H1 (cell line): ENCODE results near the gene PABPC1L. TPM values are rescaled to one million over a fixed set of nuclear protein-coding genes. Genes with fewer than 3 reads are reported as not detected.

Experiments
- CTCF ChIA-PET: fragments of 300-600 bp; sonication (Branson Sonifier 250); formaldehyde crosslinking; loops from one replicate; lab custom pipeline; 2021; ENCODE audit not compliant: partially characterized antibody; lab: Charles Lee
- POLR2A ChIA-PET: fragments of 300-600 bp; sonication (Branson Sonifier 250); formaldehyde crosslinking; loops from one replicate; lab custom pipeline; 2021; ENCODE audit warnings: inconsistent platforms; ENCODE audit not compliant: partially characterized antibody; lab: Charles Lee
- DNase-seq, 2 experiments: peaks; one replicate each; pipeline versions ENCODE4 v3.0.0 to v3.0.0-alpha.2; 2010 to 2022; ENCODE audit warnings: low spot score in 2 of 2, low read depth in 1 of 2, mixed read lengths in 1 of 2
- FAIRE-seq: peaks from 2 replicates; lab custom pipeline; 2011; peaks lifted over from hg19 to GRCh38; lab: Jason Lieb, UNC
- H2AFZ ChIP-seq: 2 replicates; pipeline ENCODE4 v1.8.1; 2012; ENCODE audit warnings: low read length, inconsistent platforms
- H2AK5ac ChIP-seq: 2 replicates; pipeline ENCODE4 v1.6.1; 2013; ENCODE audit warnings: low read depth, low read length
- H2BK120ac ChIP-seq: replicated peaks from 2 replicates; pipeline ENCODE3; 2013; ENCODE audit warnings: low read depth, low read length, inconsistent platforms
- H2BK12ac ChIP-seq: 2 replicates; pipeline ENCODE4 v1.6.1; 2013; ENCODE audit warnings: low read depth, low read length
- H2BK15ac ChIP-seq: 2 replicates; pipeline ENCODE4 v1.6.1; 2013; ENCODE audit warnings: low read length
- H2BK20ac ChIP-seq: 2 replicates; pipeline ENCODE4 v1.6.1; 2013; ENCODE audit warnings: low read length
- H2BK5ac ChIP-seq: 2 replicates; pipeline ENCODE4 v1.6.1; 2013; ENCODE audit warnings: low read depth, low read length
- H3K14ac ChIP-seq: 2 replicates; pipeline ENCODE4 v1.6.1; 2013; ENCODE audit warnings: inconsistent platforms; ENCODE audit not compliant: insufficient read length
- H3K18ac ChIP-seq: 2 replicates; pipeline ENCODE4 v1.6.1; 2013; ENCODE audit warnings: low read length; ENCODE audit errors: extremely low read depth
- H3K23ac ChIP-seq: 2 replicates; pipeline ENCODE4 v1.6.1; 2013; ENCODE audit warnings: inconsistent platforms; ENCODE audit not compliant: insufficient read length
- H3K23me2 ChIP-seq: 2 replicates; pipeline ENCODE4 v1.6.1; 2013; ENCODE audit warnings: low read depth, low read length
- H3K27ac ChIP-seq: 2 replicates; pipeline ENCODE4 v1.6.1; 2011; ENCODE audit warnings: low read depth, low read length, inconsistent platforms
- H3K27me3 ChIP-seq, 4 experiments: replicated peaks in 1 of 4; 1 replicate in 1 of 4; 2 replicates in 3 of 4; pipeline versions ENCODE4 v1.6.1 to v1.8.1; 2011 to 2013; ENCODE audit warnings: low read length in 3 of 4, mild to moderate bottlenecking in 3 of 4, inconsistent platforms in 2 of 4, mixed read lengths in 2 of 4, moderate library complexity in 1 of 4; ENCODE audit not compliant: control insufficient read depth in 3 of 4, insufficient read depth in 3 of 4; ENCODE audit errors: extremely low read depth in 1 of 4
- H3K36me3 ChIP-seq, 4 experiments: 2 replicates each; pipeline versions ENCODE4 v1.6.1 to v1.8.1; 2011 to 2013; ENCODE audit warnings: mild to moderate bottlenecking in 4 of 4, low read length in 3 of 4, moderate library complexity in 2 of 4, control low read depth in 1 of 4, inconsistent platforms in 1 of 4; ENCODE audit not compliant: insufficient read depth in 4 of 4, control insufficient read depth in 2 of 4
- H3K4ac ChIP-seq: replicated peaks from 2 replicates; pipeline ENCODE3; 2013; ENCODE audit warnings: low read length, low read depth, mixed read lengths, inconsistent platforms; ENCODE audit not compliant: insufficient read length
- H3K4me1 ChIP-seq, 4 experiments: replicated peaks in 1 of 4; 1 replicate in 1 of 4; 2 replicates in 3 of 4; pipeline versions ENCODE4 v1.6.1 to v1.8.1; 2011 to 2013; ENCODE audit warnings: low read length in 3 of 4, inconsistent platforms in 2 of 4, mixed read lengths in 1 of 4; ENCODE audit not compliant: insufficient read depth in 4 of 4, control insufficient read depth in 3 of 4
- H3K4me2 ChIP-seq, 2 experiments: 2 replicates each; pipeline versions ENCODE4 v1.6.1 to v1.8.1; 2011 to 2013; ENCODE audit warnings: low read depth in 2 of 2, low read length in 2 of 2, control low read depth in 1 of 2, inconsistent platforms in 1 of 2, mild to moderate bottlenecking in 1 of 2; ENCODE audit not compliant: insufficient read depth in 1 of 2
- H3K4me3 ChIP-seq, 4 experiments: fragments of 200-600, 300-600 bp in 1 of 4; sonication (generic), shearing (Covaris generic), sonication (Bioruptor Twin) in 1 of 4; 2 replicates each; pipeline versions ENCODE4 v1.5.1 to v1.8.1; 2011 to 2016; ENCODE audit warnings: low read length in 4 of 4, low read depth in 3 of 4, control low read depth in 2 of 4, inconsistent platforms in 2 of 4, mild to moderate bottlenecking in 2 of 4, mixed read lengths in 1 of 4, moderate library complexity in 1 of 4; ENCODE audit not compliant: insufficient read depth in 2 of 4; ENCODE audit errors: extremely low read depth in 1 of 4
- H3K56ac ChIP-seq: replicated peaks from 2 replicates; pipeline ENCODE3; 2013; ENCODE audit warnings: low read depth, mild to moderate bottlenecking, mixed read lengths, low read length, inconsistent platforms; ENCODE audit not compliant: insufficient read length
- H3K79me1 ChIP-seq: 2 replicates; pipeline ENCODE4 v1.6.1; 2013; ENCODE audit warnings: low read depth, low read length, control low read depth
- H3K79me2 ChIP-seq, 2 experiments: 2 replicates each; pipeline versions ENCODE4 v1.6.1 to v1.8.1; 2012 to 2013; ENCODE audit warnings: low read length in 2 of 2, mild to moderate bottlenecking in 2 of 2, inconsistent platforms in 1 of 2; ENCODE audit not compliant: insufficient read depth in 2 of 2, control insufficient read depth in 1 of 2
- H3K9ac ChIP-seq, 4 experiments: replicated peaks in 1 of 4; 1 replicate in 1 of 4; 2 replicates in 3 of 4; pipeline versions ENCODE4 v1.6.1 to v1.8.1; 2011 to 2013; ENCODE audit warnings: low read depth in 3 of 4, low read length in 3 of 4, control low read depth in 2 of 4, mild to moderate bottlenecking in 2 of 4, moderate library complexity in 2 of 4, inconsistent platforms in 1 of 4; ENCODE audit errors: extremely low read depth in 1 of 4
- H3K9me3 ChIP-seq, 2 experiments: 2 replicates each; pipeline versions ENCODE4 v1.6.1 to v1.8.1; 2012 to 2013; ENCODE audit warnings: mild to moderate bottlenecking in 2 of 2, moderate library complexity in 2 of 2, control low read depth in 1 of 2, inconsistent platforms in 1 of 2, low read depth in 1 of 2, low read length in 1 of 2, mixed read lengths in 1 of 2; ENCODE audit not compliant: insufficient read depth in 2 of 2
- H4K20me1 ChIP-seq, 2 experiments: replicated peaks in 1 of 2; 2 replicates each; pipeline versions ENCODE3 to v1.8.1; 2011 to 2013; ENCODE audit warnings: inconsistent platforms in 2 of 2, low read length in 2 of 2, mild to moderate bottlenecking in 1 of 2; ENCODE audit not compliant: insufficient read depth in 2 of 2, control insufficient read depth in 1 of 2
- H4K5ac ChIP-seq: 2 replicates; pipeline ENCODE4 v1.6.1; 2013; ENCODE audit warnings: low read length, low read depth, mixed read lengths, inconsistent platforms; ENCODE audit not compliant: insufficient read length
- H4K8ac ChIP-seq: 2 replicates; pipeline ENCODE4 v1.8.0; 2013; ENCODE audit warnings: mild to moderate bottlenecking, moderate library complexity, low read length, inconsistent platforms; ENCODE audit not compliant: insufficient read depth; ENCODE audit errors: extremely low read depth
- H4K91ac ChIP-seq: replicated peaks from 2 replicates; pipeline ENCODE3; 2013; ENCODE audit warnings: low read length, mixed read lengths, inconsistent platforms; ENCODE audit not compliant: insufficient read length
- BACH1 ChIP-seq: IDR thresholded peaks from 2 replicates; pipeline ENCODE4 v1.6.1; 2012; ENCODE audit warnings: low read length, improper control_type of control experiment
- BRCA1 ChIP-seq: IDR thresholded peaks from 2 replicates; pipeline ENCODE4 v1.6.1; 2012; ENCODE audit warnings: low read depth, low read length, improper control_type of control experiment
- EP300 ChIP-seq, 2 experiments: IDR thresholded peaks; 1 replicate in 1 of 2; 2 replicates in 1 of 2; pipeline ENCODE4 v1.6.1; 2011 to 2012; ENCODE audit warnings: low read depth in 2 of 2, low read length in 2 of 2, mild to moderate bottlenecking in 2 of 2, borderline replicate concordance in 1 of 2, inconsistent platforms in 1 of 2, moderate library complexity in 1 of 2
- MAFK ChIP-seq: IDR thresholded peaks from 2 replicates; pipeline ENCODE4 v1.6.1; 2012; ENCODE audit warnings: low read depth, mild to moderate bottlenecking, improper control_type of control experiment, low read length
- NANOG ChIP-seq: IDR thresholded peaks from 2 replicates; pipeline ENCODE4 v1.6.1; 2011; ENCODE audit warnings: low read length, low read depth, mild to moderate bottlenecking, inconsistent platforms; ENCODE audit not compliant: insufficient read depth, poor library complexity, severe bottlenecking
- NRF1 ChIP-seq: IDR thresholded peaks from 2 replicates; pipeline ENCODE4 v1.6.1; 2011; ENCODE audit warnings: mild to moderate bottlenecking, low read depth, low read length, improper control_type of control experiment
- PHF8 ChIP-seq: fragments of 200-600 bp; sonication (generic); conservative IDR thresholded peaks from 2 replicates; pipeline ENCODE4 v1.7.1; 2012; ENCODE audit warnings: low read depth, mild to moderate bottlenecking, inconsistent platforms, low read length, moderate library complexity
- POU5F1 ChIP-seq: IDR thresholded peaks from 2 replicates; pipeline ENCODE4 v1.6.1; 2011; ENCODE audit warnings: low read depth, mild to moderate bottlenecking, low read length, moderate library complexity
- SIX5 ChIP-seq: IDR thresholded peaks from 2 replicates; pipeline ENCODE4 v1.6.1; 2011; ENCODE audit warnings: mild to moderate bottlenecking, low read depth, low read length
- SRF ChIP-seq: IDR thresholded peaks from 2 replicates; pipeline ENCODE4 v1.6.1; 2011; ENCODE audit warnings: mild to moderate bottlenecking, low read depth, low read length, moderate library complexity
- TBP ChIP-seq: IDR thresholded peaks from 2 replicates; pipeline ENCODE4 v1.6.1; 2011; ENCODE audit warnings: low read depth, low read length, improper control_type of control experiment
- TEAD4 ChIP-seq: IDR thresholded peaks from 2 replicates; pipeline ENCODE4 v1.6.1; 2012; ENCODE audit warnings: low read depth, low read length, inconsistent platforms, mixed read lengths
- WGBS, 2 experiments: shearing (Covaris generic) in 1 of 2; methylation state at CpG; one replicate each; pipeline versions ENCODE4 v1.1.6 to v1.1.7; 2013 to 2015; ENCODE audit warnings: low lambda C conversion rate in 2 of 2, mixed read lengths in 2 of 2, inconsistent platforms in 1 of 2, low coverage in 1 of 2, missing lambda C conversion rate in 1 of 2; ENCODE audit not compliant: insufficient replicate concordance in 2 of 2, insufficient coverage in 1 of 2, insufficient read length in 1 of 2; ENCODE audit errors: extremely low coverage in 1 of 2, missing lambda C conversion rate in 1 of 2; 5-methylcytosine and 5-hydroxymethylcytosine counted together
- polyA plus RNA-seq, 7 experiments: library from polyadenylated mRNA; depleted of rRNA in 3 of 7; stranded (reverse) in 5 of 7; unstranded in 2 of 7; fragments of >200 nt in 5 of 7; fragments of 200-250 nt in 2 of 7; gene quantifications; 1 replicate in 5 of 7; 2 replicates in 1 of 7; 4 replicates in 1 of 7; pipeline versions ENCODE4 v1.2.1 to v1.2.3, GENCODE V29; 2011 to 2013; ENCODE audit warnings: missing spikeins in 2 of 7, mixed read lengths in 2 of 7
- total RNA-seq: library from RNA; stranded (reverse); fragmentation: NEBNext Ultra II Directional; extraction: Animal tissue kit (Norgen Biotek cat#: 25700); gene quantifications from 2 replicates; pipeline ENCODE4 v1.2.1, GENCODE V29; 2021
- TF ChIP-seq, protein P1 (sequence below): IDR thresholded peaks from 2 replicates; pipeline ENCODE4 v1.6.1; 2012; ENCODE audit warnings: inconsistent platforms

The PABPC1L gene
- total and polyA plus RNA-seq, 2 of the 8 experiments (the other 6 are each of a cell fraction or from before 2014, with no cell fraction given), result 61.1 to 108 TPM

DNA sequence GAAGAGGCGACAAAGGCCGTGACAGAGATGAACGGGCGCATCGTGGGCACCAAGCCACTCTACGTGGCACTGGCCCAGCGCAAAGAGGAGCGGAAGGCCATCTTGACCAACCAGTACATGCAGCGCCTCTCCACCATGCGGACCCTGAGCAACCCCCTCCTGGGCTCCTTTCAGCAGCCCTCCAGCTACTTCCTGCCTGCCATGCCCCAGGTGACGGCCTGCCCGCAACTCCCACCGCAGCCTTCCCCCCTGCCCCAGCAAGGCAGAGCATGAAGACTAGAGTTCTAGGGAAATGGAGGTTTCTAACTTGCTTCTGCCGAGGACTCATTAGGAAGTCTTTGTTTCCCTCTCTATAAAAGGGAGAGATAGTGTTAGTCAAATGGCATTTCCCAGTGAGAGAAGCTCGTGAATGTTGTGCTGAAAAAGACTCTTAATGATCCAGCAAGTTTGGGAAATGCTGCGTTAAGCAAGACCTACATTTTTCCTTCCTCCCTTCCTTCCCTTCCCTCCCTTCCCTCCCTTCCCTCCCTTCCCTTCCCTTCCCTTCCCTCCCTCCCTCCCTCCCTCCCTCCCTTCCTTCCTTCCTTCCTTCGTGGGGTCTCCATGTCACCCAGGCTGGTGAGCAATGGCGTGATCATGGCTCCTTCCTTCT lies 20.8 kb downstream of the PABPC1L start:
- H3K4ac ChIP-seq, result no peak overlapping the region
- no peak overlapping the region for H2BK12ac ChIP-seq
- no peak overlapping the region for H3K27ac ChIP-seq
- no peaks in the 10 kb centered on the region for H3K4me1 ChIP-seq
- H3K27me3 ChIP-seq, result no peaks in the 10 kb centered on the region
- no peak overlapping the region for H4K8ac ChIP-seq
- H3K9me3 ChIP-seq, result no peaks in the 10 kb centered on the region
- no peak overlapping the region for H4K5ac ChIP-seq
- H3K18ac ChIP-seq, result no peak overlapping the region
- 89% methylated on average over 18 of the region's 18 CpGs; no CpG with 5 or more reads in 1 of the 2 experiments for WGBS, 2 experiments
- no peak overlapping the region for H3K56ac ChIP-seq
- no peak for DNase-seq
- H3K23ac ChIP-seq, result no peak overlapping the region
- no peak overlapping the region for H2AFZ ChIP-seq
- H4K91ac ChIP-seq, result no peak overlapping the region
- FAIRE-seq, result no peak
- H3K4me3 ChIP-seq, result no peak overlapping the region
- no peaks in the 10 kb centered on the region for H3K79me2 ChIP-seq
- H3K79me1 ChIP-seq, result no peaks in the 10 kb centered on the region; the same call in 1 of the 2 replicates
- ChIA-PET POLR2A (interaction anchor here (1.0 to 4.9 kb wide), 6 partner anchors 9 to 16 kb away, joined by 3 to 27 read pairs (median 6); no protein-coding TSS in a partner anchor), CTCF (interaction anchor here (0.7 kb wide), 1 partner anchor 16 kb away, joined by 3 read pairs; no protein-coding TSS in a partner anchor)
- no peak overlapping the region for H2BK15ac ChIP-seq
- no peak overlapping the region for H2AK5ac ChIP-seq
- H3K23me2 ChIP-seq, result no peaks in the 10 kb centered on the region
- no peak overlapping the region for H2BK120ac ChIP-seq
- H4K20me1 ChIP-seq, result peaks cover 0 to 5% of the 10 kb centered on the region in 2 experiments
- H2BK5ac ChIP-seq, result no peak overlapping the region
- H2BK20ac ChIP-seq, result no peak overlapping the region
- H3K36me3 ChIP-seq, result peaks cover 9 to 49% (median 30%) of the 10 kb centered on the region in 4 experiments
- H3K4me2 ChIP-seq, result no peak overlapping the region
- H3K14ac ChIP-seq, result no peak overlapping the region
- no peak overlapping the region for H3K9ac ChIP-seq
- TF ChIP-seq, protein P1, sequence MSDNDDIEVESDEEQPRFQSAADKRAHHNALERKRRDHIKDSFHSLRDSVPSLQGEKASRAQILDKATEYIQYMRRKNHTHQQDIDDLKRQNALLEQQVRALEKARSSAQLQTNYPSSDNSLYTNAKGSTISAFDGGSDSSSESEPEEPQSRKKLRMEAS, result no peak
- no peak for TF ChIP-seq TEAD4
- no peak for TF ChIP-seq PHF8
- no peak for TF ChIP-seq SRF
- no peak for TF ChIP-seq POU5F1
- no peak for TF ChIP-seq MAFK
- TF ChIP-seq NRF1, result no peak
- TF ChIP-seq NANOG, result no peak
- no peak for TF ChIP-seq BRCA1
- no peak for TF ChIP-seq TBP
- no peak for TF ChIP-seq SIX5
- no peak for TF ChIP-seq EP300 (IDR thresholded peaks at IDR 0.05; ENCODE audit: borderline replicate concordance in 1 of 2, low read depth in 2 of 2, low read length in 2 of 2)
- TF ChIP-seq BACH1, result no peak
